HEK293 (cell line): Measurements from ENCODE around the gene GBP1.

ENCODE experiments used
- CTCF ChIP-seq: fragments of 450-650 bp; formaldehyde crosslinking; IDR thresholded peaks from 2 replicates; pipeline ENCODE4 v1.5.1; 2016; ENCODE audit warnings: missing biosample characterization, missing genetic modification characterization
- KLF7 ChIP-seq: fragments of 450-650 bp; formaldehyde crosslinking; IDR thresholded peaks from 2 replicates; pipeline ENCODE4 v1.5.1; 2016; ENCODE audit warnings: missing biosample characterization, missing genetic modification characterization, borderline replicate concordance
- SALL2 ChIP-seq: fragments of 450-650 bp; formaldehyde crosslinking; IDR thresholded peaks from 2 replicates; pipeline ENCODE4 v1.5.0; 2017; ENCODE audit warnings: missing biosample characterization, mild to moderate bottlenecking, missing genetic modification characterization, borderline replicate concordance
- ZBTB49 ChIP-seq: fragments of 450-650 bp; formaldehyde crosslinking; IDR thresholded peaks from 2 replicates; pipeline ENCODE4 v1.5.1; 2016; ENCODE audit warnings: missing biosample characterization, missing genetic modification characterization, low read depth
- ZNF302 ChIP-seq: fragments of 450-650 bp; formaldehyde crosslinking; IDR thresholded peaks from 2 replicates; pipeline ENCODE4 v1.5.1; 2016; ENCODE audit warnings: missing biosample characterization, missing genetic modification characterization, low read depth
- ZNF560 ChIP-seq: fragments of 450-650 bp; formaldehyde crosslinking; IDR thresholded peaks from 2 replicates; pipeline ENCODE4 v1.5.1; 2017; ENCODE audit warnings: missing biosample characterization, missing genetic modification characterization, borderline replicate concordance
- ZNF776 ChIP-seq: fragments of 450-650 bp; formaldehyde crosslinking; IDR thresholded peaks from 2 replicates; pipeline ENCODE4 v1.5.0; 2017; ENCODE audit warnings: missing biosample characterization, missing genetic modification characterization, borderline replicate concordance

GRCh38 chr1:89008511-89008910 is 56.5 kb downstream of the GBP1 start:
- TF ChIP-seq CTCF (tag by site-specific recombination), result no peak
- TF ChIP-seq ZNF776, result no peak
- no peak for TF ChIP-seq ZBTB49
- TF ChIP-seq ZNF560 (tag by site-specific recombination), result no peak
- no peak for TF ChIP-seq SALL2 (tag by site-specific recombination)
- no peak for TF ChIP-seq KLF7 (tag by site-specific recombination)
- no peak for TF ChIP-seq ZNF302
